GM12873 (cell line): ENCODE measurements around the gene KRTAP2-3.
"Not testable (repeated sequence)": the region's sequence is repeated elsewhere in the genome, so short reads cannot be mapped to it uniquely, and the experiment has no call there.

Experiments
- CTCF ChIP-seq: IDR thresholded peaks from 2 replicates; pipeline ENCODE4 v1.5.1; 2012; ENCODE audit warnings: low read depth, mild to moderate bottlenecking, moderate library complexity, low read length, control low read depth; ENCODE audit not compliant: insufficient read depth; ENCODE audit errors: missing control alignments

The KRTAP2-3 gene

GRCh38 chr17:41060052-41060604 lies at the start of gene KRTAP2-3:
TSS of gene KRTAP2-3 (minus strand) at chr17:41060114. CDS start at chr17:41060050, 64 bp downstream.
- TF ChIP-seq CTCF, result no peak

- no peak for TF ChIP-seq CTCF
Measured at GRCh38 chr17:41107941-41108450, 48.1 kb upstream of the KRTAP2-3 start.

- TF ChIP-seq CTCF, result not testable (repeated sequence)
Measured at GRCh38 chr17:41105347-41105746, 45.4 kb upstream of the KRTAP2-3 start, which contains the start of gene KRTAP4-9. TSS of gene KRTAP4-9 (plus strand) at chr17:41105389. CDS start at chr17:41105389, 0 bp downstream.

- no peak for TF ChIP-seq CTCF
Measured at GRCh38 chr17:41103896-41104295, 44.0 kb upstream of the KRTAP2-3 start.

GRCh38 chr17:41101586-41102259 lies 41.8 kb upstream of the KRTAP2-3 start, which contains the start of gene KRTAP4-16:
TSS of gene KRTAP4-16 (minus strand) at chr17:41102209. CDS start at chr17:41102209, 0 bp downstream.
- TF ChIP-seq CTCF, result no peak

GRCh38 chr17:41098481-41098880 lies 38.6 kb upstream of the KRTAP2-3 start:
- no peak for TF ChIP-seq CTCF

GRCh38 chr17:41098042-41098441 lies 38.1 kb upstream of the KRTAP2-3 start, which contains the start of gene KRTAP4-8:
TSS of gene KRTAP4-8 (minus strand) at chr17:41098142. CDS start at chr17:41098084, 58 bp downstream.
- TF ChIP-seq CTCF, result no peak
